Natural killer cell (primary cell): Measurements from ENCODE around the gene ATP8B3. TPM values are rescaled to one million over a fixed set of nuclear protein-coding genes. Genes with fewer than 3 reads are reported as not detected.

Experiments used
- ATAC-seq, 3 donors: fragments of 150-1000 bp in 2 of 3; fragments of 200-7000 bp in 1 of 3; cut with Tn5 transposase; 1 replicate in 1 of 3; 2 replicates in 2 of 3; pipeline ENCODE4 v1.10.0; 2021; ENCODE audit warnings: mild to moderate bottlenecking in 2 of 3, moderate library complexity in 2 of 3
- DNase-seq, 2 donors: peaks; one replicate each; pipeline versions ENCODE4 v3.0.0 to v3.0.0-alpha.2; 2013 to 2021; ENCODE audit warnings: mixed read lengths in 1 of 2
- H3K27ac ChIP-seq: one replicate; pipeline ENCODE4 v1.5.1; 2013; ENCODE audit warnings: mild to moderate bottlenecking, low read length
- H3K27me3 ChIP-seq: one replicate; pipeline ENCODE4 v1.6.1; 2013; ENCODE audit warnings: low read length; ENCODE audit not compliant: control insufficient read depth, insufficient read depth
- H3K36me3 ChIP-seq: one replicate; pipeline ENCODE4 v1.6.1; 2013; ENCODE audit warnings: low read length; ENCODE audit not compliant: control insufficient read depth, insufficient read depth
- H3K4me1 ChIP-seq: one replicate; pipeline ENCODE4 v1.6.1; 2013; ENCODE audit warnings: low read length; ENCODE audit not compliant: control insufficient read depth, insufficient read depth
- H3K4me3 ChIP-seq: one replicate; pipeline ENCODE4 v1.5.1; 2013; ENCODE audit warnings: low read length
- H3K9me3 ChIP-seq: one replicate; pipeline ENCODE4 v1.6.1; 2013; ENCODE audit warnings: low read length; ENCODE audit not compliant: control insufficient read depth, insufficient read depth
- H3K27ac Mint-ChIP-seq, 2 donors: one replicate each; pipeline ENCODE4 v1.8.0; 2022; ENCODE audit warnings: mild to moderate bottlenecking in 2 of 2, mixed read lengths in 2 of 2, moderate library complexity in 1 of 2
- H3K27me3 Mint-ChIP-seq, 2 donors: one replicate each; pipeline ENCODE4 v1.8.0; 2022; ENCODE audit warnings: low read depth in 2 of 2, mixed read lengths in 2 of 2
- H3K36me3 Mint-ChIP-seq: one replicate; pipeline ENCODE4 v1.8.0; 2022; ENCODE audit warnings: mixed read lengths
- H3K4me1 Mint-ChIP-seq, 2 donors: one replicate each; pipeline ENCODE4 v1.8.0; 2022; ENCODE audit warnings: mixed read lengths in 2 of 2
- H3K4me3 Mint-ChIP-seq: one replicate; pipeline ENCODE4 v1.8.0; 2022; ENCODE audit warnings: mild to moderate bottlenecking, moderate library complexity, mixed read lengths
- H3K9me3 Mint-ChIP-seq, 2 donors: one replicate each; pipeline ENCODE4 v1.8.0; 2022; ENCODE audit warnings: mixed read lengths in 2 of 2
- CTCF ChIP-seq: fragments of 200-600 bp; IDR thresholded peaks from one replicate; pipeline ENCODE4 v1.8.0; 2022; ENCODE audit warnings: antibody characterized with exemption
- WGBS: methylation state at CpG from one replicate; pipeline ENCODE4 v1.1.7; 2013; ENCODE audit warnings: missing lambda C conversion rate; ENCODE audit not compliant: insufficient coverage; 5-methylcytosine and 5-hydroxymethylcytosine counted together
- intact Hi-C: fragments of 100-400 bp; cut with micrococcal nuclease; formaldehyde crosslinking; loops from one replicate; pipeline ENCODE4 v1.14.2; 2022
- total RNA-seq, 4 donors: library from RNA; stranded (reverse); fragments of 120-200 nt in 1 of 4; gene quantifications; one replicate each; pipeline versions ENCODE4 v1.2.3 to v1.2.4, GENCODE V29; 2013 to 2022

ATP8B3 gene
- total RNA-seq, 3 donors from 2014 or later (not counting 1 experiment from before 2014, with no cell fraction given) = 5.3 to 11.5 (median 11.2) TPM

DNA sequence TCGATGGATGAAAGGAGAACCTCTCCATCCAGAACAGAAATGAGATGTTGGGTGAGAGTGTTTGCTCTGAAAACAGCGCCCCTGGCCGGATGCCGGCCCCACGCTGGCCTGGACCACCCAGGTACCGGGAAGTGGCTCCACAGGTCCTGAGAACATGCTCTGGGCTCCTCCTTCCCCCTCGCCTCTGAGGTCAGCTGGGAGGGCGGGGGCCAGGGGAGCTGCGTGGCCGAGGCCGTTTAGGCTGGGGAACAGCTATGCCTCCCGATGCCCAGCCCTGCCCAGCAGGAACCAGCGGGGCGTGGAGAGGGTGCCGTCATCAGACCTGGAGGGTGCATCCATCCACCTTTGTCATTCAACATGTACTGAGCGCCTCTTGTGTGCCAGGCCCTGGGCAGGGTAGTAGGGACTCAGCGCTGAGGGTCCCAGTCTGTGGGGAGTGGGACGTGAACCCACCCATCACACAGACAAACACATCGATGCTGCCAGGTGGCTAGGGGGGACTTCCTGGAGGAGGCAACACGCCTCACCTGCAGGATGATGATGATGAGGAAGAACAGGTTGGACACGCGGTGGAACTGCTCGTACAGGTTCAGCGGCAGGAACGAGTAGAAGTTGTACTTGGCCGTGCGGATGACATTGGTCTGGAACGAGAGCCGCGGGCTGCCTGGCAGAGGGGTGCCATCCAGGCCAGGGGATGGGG, 4.2 kb downstream of the ATP8B3 start:
- no peak overlapping the region for H3K4me3 Mint-ChIP-seq
- WGBS = 92% methylated on average over 28 of the region's 30 CpGs
- Histone ChIP-seq H3K27me3 (no peaks in the 10 kb centered on the region), H3K4me3 (no peak overlapping the region), H3K4me1 (peaks cover 12% of the 10 kb centered on the region), H3K9me3 (no peaks in the 10 kb centered on the region), H3K36me3 (no peaks in the 10 kb centered on the region), H3K27ac (no peak overlapping the region)
- TF ChIP-seq CTCF = no peak
- H3K27me3 Mint-ChIP-seq = no peaks in the 10 kb centered on the region
- peaks cover 3 to 20% of the 10 kb centered on the region in 2 donors for H3K4me1 Mint-ChIP-seq
- H3K36me3 Mint-ChIP-seq = no peaks in the 10 kb centered on the region
- DNase-seq = no peak
- intact Hi-C loops = no loop called here
- H3K27ac Mint-ChIP-seq = no peak overlapping the region
- no peak for ATAC-seq
- H3K9me3 Mint-ChIP-seq = no peaks in the 10 kb centered on the region

GRCh38 chr19:1807030-1807694, 4.9 kb downstream of the ATP8B3 start:
- Histone ChIP-seq H3K27ac (no peak overlapping the region), H3K4me1 (peaks cover 7% of the 10 kb centered on the region), H3K9me3 (no peaks in the 10 kb centered on the region), H3K36me3 (no peaks in the 10 kb centered on the region), H3K27me3 (no peaks in the 10 kb centered on the region), H3K4me3 (no peak overlapping the region)
- Mint-ChIP-seq H3K27ac (no peak overlapping the region), H3K36me3 (no peaks in the 10 kb centered on the region), H3K4me1 (peaks cover 0 to 13% of the 10 kb centered on the region in 2 donors), H3K27me3 (no peaks in the 10 kb centered on the region), H3K9me3 (no peaks in the 10 kb centered on the region), H3K4me3 (no peak overlapping the region)
- ATAC-seq (no peak), DNase-seq (no peak)
- intact Hi-C loops = no loop called here
- TF ChIP-seq CTCF = no peak
- WGBS = 94% methylated on average over 28 of the region's 28 CpGs

DNA sequence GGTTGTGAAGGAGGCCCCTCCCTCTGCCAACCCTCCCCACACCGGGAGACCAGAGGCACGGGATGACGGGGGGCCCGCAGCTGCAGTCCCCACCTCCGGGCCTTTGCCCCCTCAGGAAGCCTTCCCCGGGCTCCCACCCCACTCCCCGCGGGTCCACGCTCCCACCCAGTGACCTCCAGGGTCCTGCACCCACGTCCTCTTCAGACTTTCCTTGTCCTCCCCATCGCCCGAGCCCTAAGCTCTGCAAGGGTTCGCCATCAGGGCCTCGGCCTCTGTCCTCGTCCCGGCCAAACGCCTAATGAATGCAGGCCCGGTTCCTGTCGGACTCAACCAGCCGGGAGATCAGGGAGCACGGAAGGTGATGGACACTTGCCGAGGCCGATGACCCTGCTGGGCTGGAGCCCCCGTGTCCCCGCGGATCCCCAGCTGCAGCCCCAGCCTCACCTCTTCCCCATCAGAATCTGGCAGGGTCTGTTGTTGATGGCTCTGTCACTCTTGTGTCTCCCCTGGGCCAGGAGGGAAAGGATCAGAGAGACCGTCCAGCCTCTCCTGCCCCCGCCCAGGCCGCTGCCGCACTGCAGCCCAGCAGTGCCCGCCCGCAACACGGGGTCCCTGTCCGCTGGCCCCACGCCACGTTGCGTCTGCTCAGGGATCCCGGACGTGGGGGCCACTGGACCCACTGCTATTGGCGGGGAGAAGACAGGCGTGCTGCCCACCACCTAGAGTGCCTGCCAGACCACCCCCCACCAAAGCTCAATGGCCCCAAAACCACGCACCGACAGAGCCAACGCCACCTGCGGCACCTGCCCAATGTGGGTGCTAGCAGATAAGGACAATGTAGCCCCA, 5.7 kb downstream of the ATP8B3 start:
- H3K27ac ChIP-seq = no peak overlapping the region
- Mint-ChIP-seq H3K9me3 (no peaks in the 10 kb centered on the region), H3K27me3 (no peaks in the 10 kb centered on the region), H3K27ac (no peak overlapping the region), H3K4me3 (no peak overlapping the region), H3K4me1 (peaks cover 0 to 8% of the 10 kb centered on the region in 2 donors), H3K36me3 (no peaks in the 10 kb centered on the region)
- intact Hi-C loops = no loop called here
- no peaks in the 10 kb centered on the region for H3K9me3 ChIP-seq
- no peaks in the 10 kb centered on the region for H3K36me3 ChIP-seq
- no peak overlapping the region for H3K4me3 ChIP-seq
- H3K27me3 ChIP-seq = no peaks in the 10 kb centered on the region
- no peak for TF ChIP-seq CTCF
- peaks cover 2% of the 10 kb centered on the region for H3K4me1 ChIP-seq
- DNase-seq (no peak), ATAC-seq (no peak)
- WGBS = 95% methylated on average over 45 of the region's 45 CpGs
